Daoy (cell line): ENCODE data around the gene ABLIM2. TPM values are rescaled to one million over a fixed set of nuclear protein-coding genes. Genes with fewer than 3 reads are reported as not detected.

Experiments
- DNase-seq: peaks from one replicate; pipeline ENCODE4 v3.0.0-alpha.2; 2015; ENCODE audit warnings: low read depth
- total RNA-seq: library from RNA; depleted of rRNA; stranded (reverse); fragments of >200 nt; shearing (Covaris generic); gene quantifications from 2 replicates; pipeline ENCODE4 v1.2.3, GENCODE V29; 2014

ABLIM2 gene
- total RNA-seq, 1 experiment from 2014 or later = 0.23 TPM

DNA sequence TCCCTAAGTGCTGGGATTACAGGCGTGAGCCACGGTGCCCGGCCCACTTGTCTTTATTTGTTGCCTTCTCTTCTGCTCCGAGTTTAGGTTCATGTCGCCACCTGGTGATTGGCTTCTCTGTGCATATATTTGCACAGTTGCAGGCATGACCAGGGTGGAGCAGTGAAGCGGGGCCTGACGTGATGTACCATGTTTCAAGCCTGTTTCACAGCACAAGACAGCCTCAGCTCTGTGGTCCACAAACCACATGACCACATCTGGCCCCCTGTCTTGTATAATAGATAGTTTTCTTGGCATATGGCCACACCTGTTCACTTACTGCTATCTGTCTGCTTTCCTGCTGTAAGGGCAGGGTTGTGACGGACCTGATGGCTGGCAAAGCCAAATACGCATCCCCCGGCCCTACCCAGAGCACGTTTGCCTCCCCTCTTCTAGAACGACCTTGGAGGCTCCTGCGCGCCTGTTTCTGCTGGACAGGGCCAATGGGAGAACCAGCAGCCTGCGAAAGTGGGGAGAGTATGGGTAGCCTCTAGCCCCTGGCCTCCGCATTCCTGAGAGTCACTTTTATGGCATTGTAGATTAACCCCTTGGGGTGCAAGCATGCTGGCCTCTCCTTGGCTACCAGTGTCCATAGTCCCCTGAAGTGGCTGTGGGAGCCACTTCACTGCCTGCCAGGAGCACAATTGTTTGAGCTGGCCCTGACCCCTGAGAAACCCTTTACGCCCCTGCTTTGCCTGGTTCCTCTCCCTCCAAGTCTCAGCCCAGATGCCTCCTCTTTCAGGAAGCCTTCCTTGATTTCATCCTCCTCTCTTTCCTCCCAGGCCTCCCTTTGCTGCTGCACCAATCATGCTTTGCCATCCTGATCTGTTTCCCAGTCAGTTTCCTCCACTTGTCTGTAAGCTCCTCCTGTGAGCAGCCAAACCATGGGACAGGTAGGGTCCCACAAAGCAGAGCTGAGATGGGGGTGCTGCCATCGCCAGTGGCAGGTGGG, 34.4 kb upstream of the ABLIM2 start:
- peak; percentile 64 for DNase-seq

DNA sequence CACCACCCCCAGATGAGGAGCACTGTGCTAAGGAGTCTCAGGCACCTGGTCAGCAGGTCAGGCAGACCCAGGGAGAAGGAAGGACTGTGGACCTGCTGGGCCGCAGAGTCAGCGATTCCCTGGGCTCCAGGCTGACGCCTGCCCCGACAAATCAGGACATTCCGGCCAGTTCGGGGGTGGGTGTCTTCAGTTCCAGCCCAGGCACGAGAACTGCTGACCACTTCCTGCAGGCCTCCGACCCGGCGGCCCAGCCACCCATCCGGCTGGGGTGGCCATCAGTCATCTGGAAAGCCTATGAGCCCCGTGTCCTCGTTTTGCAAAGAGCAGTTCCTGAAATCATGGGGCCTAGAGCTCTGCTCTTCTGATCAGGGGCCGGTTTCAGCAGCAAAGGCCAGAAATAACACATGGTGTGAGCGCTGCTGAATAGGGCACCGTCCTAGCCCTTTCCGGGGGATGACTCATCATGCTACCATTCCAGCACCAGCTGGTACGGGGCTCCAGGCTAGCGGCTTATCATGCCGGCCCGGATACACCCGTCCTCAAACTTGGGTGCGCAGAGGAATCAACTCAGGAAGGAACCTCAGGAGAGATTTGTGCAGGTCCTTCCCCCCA, 32.6 kb upstream of the ABLIM2 start:
- DNase-seq = peak; percentile 88

GRCh38 chr4:8189551-8190466, 31.2 kb upstream of the ABLIM2 start:
- no peak for DNase-seq

DNA sequence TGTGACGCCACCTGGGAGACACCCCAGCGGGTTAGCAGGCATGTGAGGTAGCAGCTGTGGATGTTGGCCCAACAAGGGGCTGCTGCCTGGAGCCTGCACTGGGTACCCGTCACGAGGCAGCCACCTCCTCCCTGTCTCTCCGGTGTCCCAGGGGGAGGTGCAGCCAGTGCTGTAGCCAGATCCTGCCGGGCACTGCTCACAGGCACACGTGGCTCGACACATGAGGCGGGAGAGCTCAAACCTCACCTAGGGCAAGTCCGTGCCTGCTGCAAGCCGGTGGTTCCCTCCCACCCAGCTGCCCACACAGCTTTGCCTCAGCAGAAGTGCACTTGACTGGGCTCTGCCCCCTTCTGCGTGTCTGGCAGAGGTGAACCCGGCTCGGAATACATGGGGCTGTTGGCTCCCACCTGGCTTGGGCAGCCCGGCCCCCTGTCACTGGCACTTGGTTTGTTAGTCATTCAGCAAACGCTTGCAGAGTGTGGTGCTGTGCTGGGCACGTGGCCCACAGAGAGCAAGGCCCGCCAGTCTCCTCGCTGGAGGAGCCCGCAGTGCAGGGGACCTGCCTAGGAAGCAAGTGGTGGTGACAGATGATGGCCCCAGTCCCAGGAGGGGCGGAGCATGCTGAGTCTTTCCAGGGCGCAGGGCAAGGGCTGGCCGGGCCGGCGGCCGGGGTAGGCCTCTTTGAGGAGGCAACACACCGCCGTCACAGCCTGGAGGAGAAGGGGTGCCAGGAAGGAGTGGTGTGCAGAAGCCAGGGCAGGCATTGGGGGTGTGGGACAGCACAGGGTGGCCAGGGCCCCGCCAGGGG, 30.3 kb upstream of the ABLIM2 start:
- DNase-seq = peak; percentile 52

DNA sequence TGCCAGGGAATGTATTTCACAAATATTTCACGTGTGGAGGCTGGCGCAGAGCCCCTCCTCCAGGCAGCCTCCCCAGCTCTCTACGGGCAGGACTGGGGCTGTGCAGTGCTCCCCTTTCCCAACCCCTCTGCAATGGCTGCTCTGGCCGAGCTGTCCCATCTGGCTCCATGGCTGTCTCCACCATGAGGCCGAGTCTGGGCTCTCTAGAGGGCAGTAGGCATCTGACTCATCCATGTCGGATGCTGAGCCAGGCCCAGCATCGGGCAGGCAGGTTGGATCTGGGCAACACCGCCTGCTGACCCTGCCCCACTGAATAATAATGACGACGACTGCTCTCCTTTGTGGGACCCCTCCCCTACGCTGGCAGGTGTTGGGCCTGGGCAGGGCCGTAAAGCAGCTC, 29.5 kb upstream of the ABLIM2 start:
- peak; percentile 68 for DNase-seq

DNA sequence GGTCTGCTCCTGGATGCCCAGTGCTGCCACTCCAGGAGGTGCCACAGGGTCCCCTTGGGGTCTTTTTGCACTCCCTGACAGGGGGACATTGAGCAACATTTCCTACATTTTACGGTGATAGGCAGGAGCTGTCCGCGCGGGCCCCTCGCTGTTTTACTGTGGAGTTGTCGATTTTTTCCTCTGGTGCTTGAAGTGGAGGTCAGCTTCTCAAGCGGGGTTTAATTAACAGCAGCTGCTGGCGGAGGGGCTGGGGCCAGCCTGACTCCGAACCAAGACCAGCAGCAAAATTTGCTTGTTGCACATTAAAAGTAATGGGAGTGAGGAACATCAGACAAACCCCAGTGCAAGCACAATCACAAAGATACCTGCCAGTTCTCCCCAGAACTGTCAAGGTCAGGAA, 27.3 kb upstream of the ABLIM2 start:
- DNase-seq = no peak

GRCh38 chr4:8185295-8185694, 26.7 kb upstream of the ABLIM2 start:
- DNase-seq = peak; percentile 87

DNA sequence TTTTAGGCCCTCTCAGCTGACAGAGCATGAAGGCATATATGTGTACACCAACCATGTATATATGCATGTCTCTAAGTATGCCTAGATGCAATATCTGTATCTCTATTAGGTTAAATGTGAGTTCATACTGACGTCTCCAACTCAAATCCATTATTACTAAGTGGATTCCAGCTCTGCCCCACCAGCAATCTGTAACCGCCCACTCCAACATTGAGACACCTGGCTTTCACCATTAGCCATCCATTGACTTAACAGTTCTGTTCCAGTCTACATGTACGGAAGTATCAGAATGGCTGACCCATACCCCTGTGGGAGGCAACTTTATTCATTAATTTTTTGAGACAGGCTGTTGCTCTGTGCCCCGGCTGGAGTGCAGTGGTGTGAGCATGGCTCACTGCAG, 25.4 kb upstream of the ABLIM2 start:
- DNase-seq = no peak

DNA sequence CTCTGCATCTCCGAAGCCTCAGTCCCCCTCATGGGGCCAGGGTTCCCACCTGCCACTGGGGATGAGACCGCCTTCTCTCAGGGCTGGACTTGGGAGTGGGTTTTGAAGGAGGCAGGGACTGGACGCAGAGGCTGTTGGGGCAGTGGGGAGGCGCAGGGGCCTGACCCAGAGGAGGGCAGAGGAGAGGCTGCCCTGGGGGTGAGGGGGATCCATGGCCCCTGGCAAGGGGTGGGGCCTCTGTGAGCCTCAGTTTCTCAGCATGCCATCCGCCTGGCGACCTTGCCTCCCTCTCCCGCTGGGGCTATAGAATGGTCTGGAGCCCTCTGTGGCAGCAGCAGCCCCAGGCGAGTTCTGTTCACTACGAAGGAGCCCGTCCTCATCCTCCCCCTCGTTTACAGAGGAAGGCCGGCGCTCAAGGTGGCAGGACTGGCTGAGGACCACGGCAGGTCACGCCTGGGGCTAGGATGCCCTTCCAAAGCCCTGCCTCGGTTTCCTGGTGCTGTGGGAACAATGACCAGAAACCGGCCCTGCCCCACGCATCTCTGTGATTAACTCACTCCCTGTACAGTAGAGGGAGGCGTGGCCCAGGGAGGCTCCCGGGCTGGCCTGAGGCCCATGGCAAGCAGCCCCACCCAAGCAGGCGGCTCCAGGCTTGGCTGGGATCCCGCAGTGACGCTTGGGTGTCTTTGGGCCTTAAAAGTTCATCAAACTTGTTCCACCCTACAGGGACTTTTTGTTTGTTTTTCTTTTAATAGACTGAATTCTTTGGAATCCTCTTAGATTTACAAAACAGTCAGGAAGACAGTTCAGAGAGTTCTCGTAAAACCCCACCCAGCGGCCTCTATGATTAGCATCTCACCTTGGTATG, 24.5 kb upstream of the ABLIM2 start:
- peak; percentile 87 for DNase-seq

GRCh38 chr4:8182294-8182693, 23.7 kb upstream of the ABLIM2 start:
- DNase-seq = no peak

- no peak for DNase-seq
Measured at GRCh38 chr4:8181844-8182243, 23.2 kb upstream of the ABLIM2 start.

GRCh38 chr4:8181119-8181518, 22.5 kb upstream of the ABLIM2 start:
- DNase-seq = no peak

DNA sequence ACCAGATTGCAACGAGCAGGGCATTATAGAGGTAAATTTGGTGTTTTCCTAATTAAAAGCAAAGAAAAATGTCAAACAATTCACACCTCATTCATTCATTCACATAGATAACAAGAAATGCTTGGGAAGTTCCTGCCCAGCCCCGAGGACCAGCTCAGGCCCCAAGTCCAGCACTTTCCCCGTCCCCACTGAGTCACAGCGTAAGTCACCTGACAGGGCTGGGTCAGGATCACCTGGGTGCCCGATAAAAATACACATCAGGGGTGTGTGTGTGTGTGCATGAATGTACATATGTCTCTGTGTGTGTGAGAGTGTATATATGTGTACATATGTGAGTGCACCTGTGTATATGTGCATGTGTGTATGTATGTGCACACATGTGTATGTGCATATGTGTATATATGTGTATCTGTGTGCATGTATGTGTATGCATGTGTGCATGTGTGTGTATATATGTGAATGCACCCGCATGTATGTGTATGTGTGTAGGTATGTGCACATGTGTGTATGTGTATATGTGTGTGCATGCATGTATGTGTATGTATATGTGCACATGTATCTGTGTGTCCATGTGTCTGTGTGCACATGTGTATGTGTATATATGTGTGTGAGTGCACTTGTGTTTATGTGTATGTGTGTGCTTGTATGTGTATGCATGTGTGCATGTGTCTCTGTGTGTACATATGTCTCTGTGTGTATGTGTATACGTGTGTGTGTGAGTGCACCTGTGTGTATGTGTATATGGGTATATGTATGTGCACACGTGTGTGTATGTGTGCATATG, 21.9 kb upstream of the ABLIM2 start:
- no peak for DNase-seq

DNA sequence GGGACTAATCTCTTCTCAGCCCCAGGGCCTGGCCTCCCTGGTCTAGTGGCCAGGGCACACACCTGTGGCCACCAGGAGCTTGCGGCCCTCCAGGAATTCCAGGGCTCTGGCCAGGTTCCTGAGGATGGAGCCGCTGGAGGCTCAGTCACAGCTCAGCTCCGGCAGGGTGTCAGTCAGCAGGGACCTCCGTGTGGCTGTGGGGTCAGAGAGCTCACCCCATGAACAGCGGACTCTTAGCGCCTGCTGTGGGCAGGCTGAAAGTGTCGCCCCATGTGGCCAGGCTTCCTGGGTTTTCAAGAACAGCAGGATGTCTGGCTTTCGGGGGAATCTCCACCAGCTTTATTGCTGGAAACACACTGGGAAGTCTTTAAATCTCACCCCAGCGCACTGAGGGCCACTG, 21.2 kb upstream of the ABLIM2 start:
- no peak for DNase-seq

GRCh38 chr4:8179074-8179473, 20.5 kb upstream of the ABLIM2 start:
- DNase-seq = no peak

DNA sequence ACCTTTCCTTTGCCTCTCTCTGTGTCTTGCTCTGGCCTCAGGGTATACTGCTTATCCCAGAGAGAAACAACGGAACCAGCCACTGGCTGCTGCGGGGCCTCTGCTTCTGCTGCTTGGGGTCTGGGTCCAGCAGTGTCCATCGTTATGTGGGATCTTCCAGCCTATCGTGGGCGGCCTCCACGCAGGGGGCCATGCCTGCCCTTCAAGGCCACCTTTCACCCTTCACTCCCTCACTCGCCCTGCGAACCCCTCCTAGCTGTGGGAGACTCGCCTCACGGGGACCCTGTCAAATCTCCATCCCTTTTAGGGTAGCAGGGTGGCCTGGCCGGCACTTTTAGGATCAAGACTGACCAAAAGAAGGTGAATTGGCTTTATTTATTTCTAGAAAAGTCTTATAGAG, 19.3 kb upstream of the ABLIM2 start:
- no peak for DNase-seq

- DNase-seq = no peak
Measured at GRCh38 chr4:8177552-8177951, 18.9 kb upstream of the ABLIM2 start.

GRCh38 chr4:8176547-8177399, 18.2 kb upstream of the ABLIM2 start:
- peak; percentile 61 for DNase-seq
